H1 (cell line): Measurements from ENCODE around the gene BLVRA.
"Not testable (repeated sequence)": the region's sequence is repeated elsewhere in the genome, so short reads cannot be mapped to it uniquely, and the experiment has no call there.

Source experiments
- EZH2 ChIP-seq: fragments of 200-600 bp; sonication (generic); IDR thresholded peaks from 2 replicates; pipeline ENCODE4 v1.7.1; 2012; ENCODE audit warnings: low read depth, mild to moderate bottlenecking, moderate library complexity, low read length, inconsistent platforms; ENCODE audit not compliant: severe bottlenecking
- MAFK ChIP-seq: IDR thresholded peaks from 2 replicates; pipeline ENCODE4 v1.6.1; 2012; ENCODE audit warnings: low read depth, mild to moderate bottlenecking, improper control_type of control experiment, low read length
- RNF2 ChIP-seq: fragments of 200-900, 300-1000 bp; sonication (generic); IDR thresholded peaks from 2 replicates; pipeline ENCODE4 v1.7.1; 2016; ENCODE audit warnings: borderline replicate concordance, low read depth, mild to moderate bottlenecking, antibody characterized with exemption, low read length; ENCODE audit not compliant: poor library complexity, severe bottlenecking; ENCODE audit errors: missing control alignments
- YY1 ChIP-seq: IDR thresholded peaks from 2 replicates; pipeline ENCODE4 v1.6.1; 2011; ENCODE audit warnings: low read depth, mild to moderate bottlenecking, low read length

GRCh38 chr7:43734575-43735332, 23.7 kb upstream of the BLVRA start:
- not testable (repeated sequence) for TF ChIP-seq MAFK, EZH2, RNF2, YY1
